Superior temporal gyrus (tissue), 1 donor: ENCODE results near the gene ARID5A.
"Not testable (repeated sequence)": the region's sequence is repeated elsewhere in the genome, so short reads cannot be mapped to it uniquely, and the experiment has no call there.

ENCODE experiments used
- DNase-seq: peaks from one replicate; pipeline ENCODE4 v3.0.0-alpha.2; 2016; ENCODE audit errors: extremely low spot score

ARID5A gene

DNA sequence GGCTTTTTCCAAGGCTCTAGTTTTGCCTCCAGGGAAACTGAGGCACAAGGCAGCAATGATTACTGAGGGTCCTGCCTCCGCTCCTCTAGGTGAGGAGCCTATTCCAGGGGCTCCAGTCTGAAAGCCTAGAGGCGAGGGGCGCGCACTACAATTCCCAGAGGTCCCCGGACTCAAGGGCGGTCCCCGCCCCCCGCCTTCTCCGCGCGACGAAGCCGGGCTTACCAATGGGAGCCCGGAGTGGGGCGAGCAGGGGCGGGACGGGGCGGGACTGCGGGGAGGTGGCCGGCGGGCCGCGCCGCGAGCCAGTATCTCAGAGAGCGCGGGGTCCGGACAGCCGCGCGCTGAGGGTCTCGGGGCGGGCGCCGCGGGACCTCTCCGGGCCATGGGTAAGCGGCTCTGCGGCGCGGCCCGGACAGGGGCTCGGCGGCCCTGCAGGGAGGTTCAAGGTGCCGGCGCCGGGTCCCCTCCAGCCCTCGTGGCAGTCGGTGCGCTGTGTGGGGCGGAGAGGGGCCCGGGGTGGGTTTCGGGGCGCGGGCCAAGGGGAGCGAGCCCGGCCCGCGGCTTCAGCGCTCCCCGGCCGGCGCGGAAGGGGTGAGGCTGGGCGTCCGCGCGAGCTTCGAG is at the start of gene ARID5A:
Gene ARID5A, plus strand, starts transcription at position 308 of the 621 bp plus-strand sequence. Its CDS starts 75 bp downstream, at position 383.
- DNase-seq = peak; percentile 90

DNA sequence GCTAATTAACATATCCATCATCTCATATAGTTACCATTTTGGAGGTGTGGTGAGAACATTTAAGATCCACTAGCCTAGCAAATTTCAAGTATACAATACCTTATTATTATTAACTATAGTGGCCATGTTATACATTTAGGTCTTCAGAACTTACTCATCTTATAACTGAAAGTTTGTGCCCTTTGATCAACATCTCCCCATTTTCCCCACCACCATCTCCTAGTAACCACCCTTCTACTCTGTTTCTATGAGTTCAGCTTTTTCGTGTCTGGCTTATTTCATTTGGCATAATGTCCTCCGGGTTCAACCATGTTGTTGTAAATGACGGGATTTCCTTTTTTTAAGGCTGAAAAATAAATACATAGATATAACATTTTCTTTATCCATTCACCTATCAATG is 47.3 kb upstream of the ARID5A start:
- DNase-seq = no peak

GRCh38 chr2:96489663-96490062 is 46.9 kb upstream of the ARID5A start:
- DNase-seq = no peak

DNA sequence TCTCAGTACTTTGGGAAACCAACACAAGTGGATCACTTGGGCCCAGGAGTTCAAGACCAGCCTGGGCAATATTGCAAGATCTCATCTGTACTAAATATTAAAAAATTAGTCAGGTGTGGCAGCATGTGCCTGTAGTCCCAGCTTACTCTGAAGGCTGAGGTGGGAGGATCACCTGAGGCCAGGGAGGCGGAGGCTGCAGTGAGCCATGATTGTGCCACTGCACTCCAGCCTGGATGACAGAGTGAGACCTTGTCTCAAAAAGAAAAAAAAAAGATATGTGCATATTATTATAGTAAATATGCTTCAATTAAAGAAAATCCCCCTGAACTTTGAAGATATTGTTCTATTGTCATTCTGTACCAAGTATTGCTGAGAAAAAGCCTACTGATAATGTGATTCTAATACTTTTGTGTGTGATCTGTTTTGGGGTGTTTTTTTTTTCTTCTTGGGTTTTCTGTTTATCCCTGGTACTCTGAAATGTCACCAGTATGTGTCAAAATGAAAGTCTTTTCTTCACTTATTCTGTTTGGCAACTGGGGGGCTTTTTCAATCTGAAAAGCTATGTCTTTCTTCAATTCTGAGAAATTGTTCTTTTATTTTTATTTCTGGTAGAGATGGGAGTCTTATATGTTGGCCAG is 44.6 kb upstream of the ARID5A start:
- DNase-seq = no peak

DNA sequence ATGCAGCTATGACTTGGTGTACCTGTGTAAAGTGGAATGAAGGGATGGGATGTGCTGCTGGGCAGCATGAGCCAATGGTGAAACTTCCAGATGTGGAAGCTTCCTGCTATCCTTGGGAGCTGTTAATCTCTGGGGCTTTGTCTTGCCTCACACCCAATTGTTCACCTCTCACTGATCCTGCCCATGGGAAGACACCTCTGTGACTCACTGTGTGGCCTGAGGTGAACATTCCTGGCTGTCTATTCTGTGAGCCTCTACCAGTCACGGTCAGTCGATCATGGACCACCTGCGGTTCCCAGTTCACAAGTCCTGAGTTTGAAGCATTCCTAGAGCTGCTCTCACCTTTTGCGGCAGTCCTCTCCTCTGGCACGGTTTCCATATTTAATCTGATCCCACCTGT is 43.5 kb upstream of the ARID5A start:
- no peak for DNase-seq

DNA sequence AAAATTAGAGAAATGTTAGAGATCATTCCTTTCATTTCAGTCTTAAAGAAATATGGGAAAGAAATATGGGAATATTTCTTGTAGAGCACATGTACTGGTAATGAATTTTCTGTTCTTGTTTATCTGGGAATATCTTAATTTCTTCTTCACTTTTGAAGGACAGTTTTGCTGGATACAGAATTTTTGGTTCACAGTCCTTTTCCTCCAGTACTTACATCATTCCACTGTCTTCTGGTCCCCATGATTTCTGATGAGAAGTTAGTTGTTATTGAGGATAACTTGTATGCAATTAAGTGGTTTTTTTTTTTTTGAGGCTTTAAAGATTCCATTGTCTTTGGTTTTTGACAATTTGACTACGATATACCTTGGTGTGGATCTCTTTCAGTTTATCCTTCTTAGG is 42.4 kb upstream of the ARID5A start:
- no peak for DNase-seq

DNA sequence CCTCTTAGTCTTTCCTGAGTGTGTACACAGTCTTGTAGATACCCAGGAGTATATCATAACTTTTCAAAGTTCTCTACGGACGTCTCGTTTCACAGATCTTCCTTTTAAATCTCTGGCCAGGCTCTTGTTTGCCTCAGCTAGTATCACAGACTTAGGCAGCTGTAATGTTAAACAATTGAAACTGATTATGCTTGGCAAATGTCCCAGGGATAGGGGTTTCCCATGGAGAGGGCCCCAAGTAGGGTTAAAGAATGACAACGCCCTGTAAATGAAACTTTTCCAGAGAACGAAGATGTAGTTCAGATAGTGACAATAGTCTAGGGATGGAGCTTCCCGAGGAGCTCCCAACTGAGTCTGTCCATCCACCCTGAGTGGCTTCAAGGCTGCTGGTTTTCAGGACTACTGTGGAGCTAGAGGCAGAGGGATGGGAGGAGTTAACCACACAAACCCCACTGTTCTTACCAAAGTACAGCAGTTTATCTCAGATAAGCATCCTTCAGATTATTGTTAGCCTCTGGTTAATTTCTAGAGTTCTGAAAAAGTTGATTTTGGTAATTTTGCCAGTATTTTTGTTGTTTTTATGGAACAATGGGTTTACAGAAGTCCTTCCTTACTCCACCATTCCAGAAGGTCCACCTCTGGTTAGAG is 40.4 kb upstream of the ARID5A start:
- DNase-seq = no peak

GRCh38 chr2:96498021-96498431 is 38.5 kb upstream of the ARID5A start:
- no peak for DNase-seq

GRCh38 chr2:96498611-96499010 is 37.9 kb upstream of the ARID5A start:
- DNase-seq = not testable (repeated sequence)

DNA sequence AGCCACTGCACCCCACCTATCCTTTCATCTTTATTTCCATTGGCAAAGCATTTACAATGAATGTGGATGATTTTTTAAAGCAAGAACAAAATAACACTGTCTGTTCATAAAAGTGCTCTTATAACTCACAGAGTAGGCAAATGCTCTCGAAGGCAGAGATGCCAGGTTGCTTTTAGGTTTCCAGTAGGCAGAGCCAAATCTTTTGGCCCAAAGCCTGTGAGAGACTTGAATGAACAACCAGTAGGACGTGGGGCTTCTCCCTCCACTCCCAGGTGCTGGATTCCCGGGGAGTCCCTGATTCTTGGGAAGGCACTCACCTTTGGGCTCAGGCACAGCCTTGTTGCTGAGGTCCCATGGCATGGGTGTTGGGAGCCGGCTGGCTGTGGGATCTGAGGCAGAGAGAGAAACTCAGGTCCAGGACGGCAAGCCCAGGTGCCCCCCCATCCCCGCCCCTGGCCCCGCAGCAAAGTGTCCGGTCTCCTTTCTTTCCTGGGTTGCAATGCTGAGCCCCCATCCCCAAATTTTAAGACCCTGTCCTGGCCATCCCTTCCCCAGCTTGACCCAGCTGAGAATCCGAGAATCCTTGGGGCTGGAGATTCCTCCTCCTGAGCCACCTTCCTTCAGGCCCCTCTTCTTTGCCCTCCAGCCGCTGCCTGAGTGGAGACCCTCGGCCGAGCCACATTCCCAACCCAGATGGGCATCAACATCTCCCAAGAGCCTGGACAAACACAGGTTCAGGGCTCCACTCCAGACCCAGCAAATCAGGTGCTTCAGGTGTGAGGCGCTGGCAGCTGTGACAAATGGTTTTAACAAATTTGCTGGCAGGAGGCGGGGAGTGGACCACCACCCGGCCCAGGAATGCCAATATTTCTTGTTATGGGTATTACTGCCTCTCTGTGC is 37.2 kb upstream of the ARID5A start:
- no peak for DNase-seq

GRCh38 chr2:96500385-96501066 is 36.0 kb upstream of the ARID5A start:
- no peak for DNase-seq

DNA sequence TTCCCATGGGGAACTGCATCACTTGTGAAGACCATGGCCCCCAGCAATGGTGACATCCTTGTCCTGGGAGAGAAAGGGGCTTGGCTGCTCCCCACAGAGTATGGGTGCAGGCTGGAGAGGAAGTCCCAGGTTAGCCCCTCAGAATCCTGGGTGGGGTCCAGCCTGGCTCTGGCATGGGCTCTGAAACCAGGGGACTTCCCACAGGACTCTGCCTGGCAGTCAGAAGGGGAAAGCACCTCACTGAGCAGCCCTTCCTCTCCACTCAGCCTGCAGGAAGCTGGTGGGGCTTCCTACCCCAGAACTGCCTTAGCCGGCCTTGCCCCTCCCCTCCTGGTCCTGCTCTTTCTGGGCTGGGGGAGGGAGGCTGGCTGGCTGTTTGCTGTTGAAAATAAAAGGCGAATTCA is 35.1 kb upstream of the ARID5A start:
- no peak for DNase-seq

GRCh38 chr2:96501886-96502810 is 34.4 kb upstream of the ARID5A start:
- no peak for DNase-seq

DNA sequence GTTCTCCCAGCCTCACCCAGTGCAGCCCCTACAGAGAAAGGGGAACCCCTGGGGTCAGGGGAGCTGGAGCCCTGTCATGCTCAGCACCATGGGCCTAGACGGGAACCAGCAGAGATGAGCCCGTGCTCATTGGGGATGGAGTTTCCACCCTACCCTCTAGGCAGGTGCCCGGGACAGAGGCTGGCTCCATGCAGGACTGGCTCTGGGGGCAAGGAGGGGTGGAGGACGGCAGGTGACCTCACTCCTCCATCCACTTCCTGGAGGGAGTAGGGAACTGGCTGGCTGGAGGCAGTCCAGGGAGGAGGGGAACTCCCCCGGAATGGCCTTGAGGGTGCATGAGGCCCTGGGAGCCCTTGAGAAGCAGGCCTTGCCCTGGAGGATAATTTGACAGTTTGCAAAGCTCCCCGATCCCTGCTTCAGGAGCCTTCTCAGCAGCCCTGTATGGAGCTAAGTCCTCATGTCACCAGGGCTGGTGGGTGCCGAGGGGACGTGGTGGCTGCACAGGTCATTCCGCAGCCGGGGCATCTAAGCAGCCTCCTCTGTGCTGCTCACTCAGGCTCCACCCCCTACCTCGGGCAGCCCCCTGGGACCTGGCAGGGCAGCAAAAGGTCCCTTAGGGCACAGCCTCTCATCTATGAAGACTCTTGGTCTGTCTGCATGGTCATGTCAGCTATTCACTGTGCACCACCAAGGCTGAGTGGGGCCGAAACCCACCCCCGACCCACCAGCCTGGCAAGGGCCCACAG is 33.5 kb upstream of the ARID5A start:
- DNase-seq = no peak

DNA sequence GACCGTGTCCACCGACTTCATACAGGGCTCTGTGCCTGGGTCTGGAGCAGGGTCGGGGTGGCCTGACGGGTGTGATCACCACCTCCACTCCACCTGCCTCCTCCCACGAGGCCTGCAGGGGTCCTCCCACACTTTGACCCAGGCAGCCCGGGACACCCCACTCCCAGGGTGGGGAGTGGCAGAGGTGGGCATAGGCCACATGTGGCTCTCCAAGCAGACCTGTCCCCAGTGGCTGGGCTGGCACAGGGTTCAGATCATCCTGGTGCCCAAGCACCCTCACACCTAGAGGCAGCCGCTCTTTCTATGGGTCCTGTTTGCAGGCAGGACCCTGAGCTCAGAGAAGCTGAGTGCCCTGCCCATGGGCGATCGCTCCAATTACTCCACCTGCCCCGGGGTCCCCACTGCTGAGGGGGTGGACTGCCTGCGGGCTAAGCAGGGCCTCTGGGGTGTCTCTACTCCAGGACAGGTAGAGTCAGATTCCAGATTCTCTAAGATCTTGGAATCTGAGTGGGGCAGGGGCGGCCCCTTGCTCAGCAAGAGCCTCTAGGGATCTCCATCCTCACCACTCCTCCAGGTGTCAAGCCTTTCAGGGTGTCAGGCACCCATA is 32.8 kb upstream of the ARID5A start:
- DNase-seq = no peak

GRCh38 chr2:96505231-96505889 is 31.2 kb upstream of the ARID5A start, which contains the start of gene NEURL3:
NEURL3 (minus strand) TSS chr2:96505357; CDS start chr2:96505286, 71 bp downstream.
- no peak for DNase-seq

GRCh38 chr2:96506016-96506906 is 30.3 kb upstream of the ARID5A start:
- DNase-seq = no peak

DNA sequence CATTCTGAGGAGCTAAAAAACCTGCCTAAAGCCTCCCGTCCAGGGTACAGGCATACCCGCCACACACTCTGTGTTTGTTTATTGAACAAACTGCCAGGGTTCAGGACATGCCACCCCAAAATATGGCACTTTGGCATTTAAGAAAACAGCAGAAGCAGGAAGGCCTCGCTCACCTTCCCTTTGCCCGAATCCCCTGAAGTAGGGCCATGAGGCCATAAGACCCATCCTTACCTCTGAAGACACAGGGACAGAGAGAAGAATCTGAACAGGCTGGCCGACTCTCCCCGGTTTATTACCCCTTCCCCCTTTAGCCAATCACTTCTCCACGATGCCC is 29.7 kb upstream of the ARID5A start:
- DNase-seq = no peak
